RWPE2 (cell line): Measurements from ENCODE around the gene PYGO2.

Experiments used
- ATAC-seq: fragments of 200-7000 bp; cut with Tn5 transposase; 3 replicates; pipeline ENCODE4 v1.9.1; 2021; ENCODE audit warnings: low read depth
- DNase-seq: peaks from one replicate; pipeline ENCODE4 v3.0.0-alpha.2; 2020; ENCODE audit warnings: low spot score
- H3K27ac ChIP-seq: fragments of 450-650 bp; 2 replicates; pipeline ENCODE4 v1.5.1; 2017; ENCODE audit warnings: mild to moderate bottlenecking; ENCODE audit not compliant: poor library complexity, severe bottlenecking
- H3K27me3 ChIP-seq: fragments of 250-450 bp; sonication (Bioruptor Pico); 2 replicates; pipeline ENCODE4 v1.5.1; 2021; ENCODE audit warnings: mild to moderate bottlenecking, moderate library complexity; ENCODE audit not compliant: insufficient read depth, poor library complexity, severe bottlenecking
- H3K36me3 ChIP-seq: fragments of 250-450 bp; sonication (Bioruptor Pico); 2 replicates; pipeline ENCODE4 v1.5.1; 2020; ENCODE audit warnings: low read depth, mild to moderate bottlenecking, moderate library complexity
- H3K4me1 ChIP-seq: fragments of 250-450 bp; sonication (Bioruptor Pico); 2 replicates; pipeline ENCODE4 v1.5.1; 2021; ENCODE audit warnings: mild to moderate bottlenecking, moderate library complexity; ENCODE audit not compliant: insufficient read depth, poor library complexity, severe bottlenecking
- H3K4me3 ChIP-seq: fragments of 250-450 bp; sonication (Bioruptor Pico); 2 replicates; pipeline ENCODE4 v1.5.1; 2021; ENCODE audit warnings: mild to moderate bottlenecking, moderate library complexity; ENCODE audit not compliant: severe bottlenecking
- H3K9me3 ChIP-seq: fragments of 250-450 bp; sonication (Bioruptor Pico); 2 replicates; pipeline ENCODE4 v1.5.1; 2021; ENCODE audit warnings: mild to moderate bottlenecking, moderate library complexity; ENCODE audit not compliant: severe bottlenecking
- CTCF ChIP-seq: fragments of 450-650 bp; IDR thresholded peaks from one replicate; pipeline ENCODE4 v1.5.1; 2017; ENCODE audit warnings: mild to moderate bottlenecking, moderate library complexity; ENCODE audit not compliant: poor library complexity, severe bottlenecking

Gene PYGO2

DNA sequence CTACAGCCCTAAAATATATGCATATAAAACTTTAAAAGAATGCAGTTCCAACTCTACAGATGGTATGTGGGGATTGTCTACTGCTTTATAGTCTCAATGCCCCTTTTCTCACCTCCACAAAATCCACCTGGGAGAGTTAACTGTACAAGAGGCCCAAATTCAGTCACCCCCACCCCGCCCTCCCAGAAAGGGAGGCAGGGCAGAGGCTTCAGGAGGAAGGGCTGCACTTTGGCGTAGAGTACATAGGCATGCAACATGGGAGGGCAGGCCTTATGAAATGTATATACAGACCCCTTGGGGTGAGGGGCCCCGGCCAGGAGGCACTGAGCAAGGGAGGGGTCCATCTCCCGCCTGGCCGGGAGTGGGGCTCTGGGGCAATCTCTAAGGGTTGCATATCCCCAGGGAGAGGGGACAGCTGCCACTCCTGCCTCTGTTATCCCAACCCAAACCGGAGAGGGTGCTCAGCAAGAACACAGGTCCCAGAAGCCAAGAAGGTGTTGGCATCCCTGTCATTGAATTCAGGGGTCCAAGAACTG, 1.3 kb upstream of the PYGO2 start:
- Histone ChIP-seq H3K9me3 (no peaks in the 10 kb centered on the region), H3K27ac (peak overlapping the region; percentile 99), H3K27me3 (no peaks in the 10 kb centered on the region), H3K4me1 (peaks cover 14% of the 10 kb centered on the region), H3K4me3 (peak overlapping the region; percentile 86), H3K36me3 (peaks cover 65% of the 10 kb centered on the region)
- TF ChIP-seq CTCF = no peak
- no peak for DNase-seq
- no peak for ATAC-seq

- no peaks in the 10 kb centered on the region for H3K27me3 ChIP-seq
- H3K4me1 ChIP-seq = peaks cover 8% of the 10 kb centered on the region
- peak; percentile 13 for ATAC-seq
- TF ChIP-seq CTCF = peak; percentile 57
- H3K36me3 ChIP-seq = peaks cover 58% of the 10 kb centered on the region
- peak overlapping the region; percentile 86 for H3K4me3 ChIP-seq
- peak overlapping the region; percentile 99 for H3K27ac ChIP-seq
- no peak for DNase-seq
- no peaks in the 10 kb centered on the region for H3K9me3 ChIP-seq
Measured at GRCh38 chr1:154962156-154962749, 671 bp upstream of the PYGO2 start.

DNA sequence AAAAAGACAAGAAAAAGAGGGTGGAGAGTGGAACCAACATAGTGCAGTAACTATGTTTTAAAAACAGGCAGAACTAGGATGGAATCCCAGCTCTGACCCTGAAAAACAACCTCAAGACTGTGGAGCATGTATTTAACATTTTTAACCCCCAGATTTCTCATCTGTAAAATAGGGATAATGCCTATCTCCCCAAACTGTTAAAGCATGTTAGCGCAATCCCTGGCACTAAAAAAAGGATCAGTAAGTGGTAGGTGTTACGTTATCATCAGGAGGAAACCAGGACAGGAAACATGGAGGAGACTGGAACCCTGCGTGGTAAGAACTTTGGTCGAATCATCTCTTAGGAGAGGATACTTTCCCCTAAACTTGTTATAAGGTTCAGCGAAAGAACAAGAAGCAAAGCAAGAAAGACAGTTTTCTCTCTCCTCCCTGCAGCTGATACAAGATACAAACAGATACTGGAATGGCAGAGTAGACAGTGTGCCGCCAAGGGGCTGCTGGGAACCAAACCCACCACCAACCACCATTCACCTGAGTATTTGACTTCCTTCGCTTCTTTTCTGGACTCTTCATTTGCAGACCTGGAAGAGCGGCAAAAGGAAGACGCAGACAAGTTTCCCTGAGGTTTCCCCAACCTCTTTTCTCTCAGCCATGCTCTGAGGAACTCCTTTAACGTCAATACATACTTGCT, 991 bp downstream of the PYGO2 start:
- ATAC-seq (no peak), DNase-seq (no peak)
- H3K27ac ChIP-seq = peak overlapping the region; percentile 99
- H3K4me1 ChIP-seq = peaks cover 11% of the 10 kb centered on the region
- H3K9me3 ChIP-seq = no peaks in the 10 kb centered on the region
- peaks cover 42% of the 10 kb centered on the region for H3K36me3 ChIP-seq
- H3K4me3 ChIP-seq = peak overlapping the region; percentile 86
- TF ChIP-seq CTCF = no peak
- H3K27me3 ChIP-seq = no peaks in the 10 kb centered on the region

GRCh38 chr1:154959426-154959780, 2.2 kb downstream of the PYGO2 start:
- no peaks in the 10 kb centered on the region for H3K9me3 ChIP-seq
- H3K4me3 ChIP-seq = no peak overlapping the region
- peaks cover 17% of the 10 kb centered on the region for H3K4me1 ChIP-seq
- DNase-seq (no peak), ATAC-seq (no peak)
- H3K27me3 ChIP-seq = no peaks in the 10 kb centered on the region
- peaks cover 30% of the 10 kb centered on the region for H3K36me3 ChIP-seq
- H3K27ac ChIP-seq = no peak overlapping the region
- TF ChIP-seq CTCF = no peak
